CD14-positive monocyte (primary cell): Measurements from ENCODE around the gene PRDM7. TPM values are rescaled to one million over a fixed set of nuclear protein-coding genes. Genes with fewer than 3 reads are reported as not detected.

Experiments used
- DNase-seq, 3 donors: peaks; one replicate each; pipeline ENCODE4 v3.0.0-alpha.2; 2011 to 2022
- H2AFZ ChIP-seq: 2 replicates; pipeline ENCODE4 v1.6.0; 2012; ENCODE audit warnings: mild to moderate bottlenecking, low read depth, low read length, inconsistent platforms; ENCODE audit not compliant: insufficient read depth, poor library complexity, severe bottlenecking
- H3K27ac ChIP-seq, 2 donors: 1 replicate in 1 of 2; 2 replicates in 1 of 2; pipeline ENCODE4 v1.5.1; 2012 to 2013; ENCODE audit warnings: low read length in 2 of 2, control low read depth in 1 of 2, inconsistent platforms in 1 of 2, low read depth in 1 of 2, mild to moderate bottlenecking in 1 of 2
- H3K27me3 ChIP-seq, 2 donors: one replicate each; pipeline versions ENCODE4 v1.6.0 to v1.6.1; 2011 to 2013; ENCODE audit warnings: low read length in 2 of 2; ENCODE audit not compliant: control insufficient read depth in 2 of 2, insufficient read depth in 2 of 2
- H3K36me3 ChIP-seq, 2 donors: replicated peaks in 1 of 2; 1 replicate in 1 of 2; 2 replicates in 1 of 2; pipeline versions ENCODE4 v1.5.1 to v1.6.1; 2012 to 2013; ENCODE audit warnings: low read length in 2 of 2, control low read depth in 1 of 2, inconsistent platforms in 1 of 2, mild to moderate bottlenecking in 1 of 2; ENCODE audit not compliant: insufficient read depth in 2 of 2, control insufficient read depth in 1 of 2
- H3K4me1 ChIP-seq, 2 donors: 1 replicate in 1 of 2; 2 replicates in 1 of 2; pipeline versions ENCODE4 v1.5.1 to v1.6.1; 2012 to 2013; ENCODE audit warnings: low read length in 2 of 2, control low read depth in 1 of 2, inconsistent platforms in 1 of 2, mild to moderate bottlenecking in 1 of 2, moderate library complexity in 1 of 2; ENCODE audit not compliant: insufficient read depth in 2 of 2, control insufficient read depth in 1 of 2
- H3K4me2 ChIP-seq: replicated peaks from 2 replicates; pipeline ENCODE3; 2012; ENCODE audit warnings: low read length, moderate library complexity, mild to moderate bottlenecking; ENCODE audit not compliant: poor library complexity, severe bottlenecking; ENCODE audit errors: extremely low read depth
- H3K4me3 ChIP-seq, 3 experiments: fragments of 200-600 bp in 1 of 3; sonication (generic) in 1 of 3; replicated peaks in 1 of 3; 1 replicate in 2 of 3; 2 replicates in 1 of 3; pipeline ENCODE4 v1.5.1; 2011 to 2013; ENCODE audit warnings: low read length in 3 of 3, mild to moderate bottlenecking in 3 of 3, control low read depth in 2 of 3, low read depth in 2 of 3, inconsistent platforms in 1 of 3, moderate library complexity in 1 of 3
- H3K79me2 ChIP-seq: 2 replicates; pipeline ENCODE4 v1.6.0; 2012; ENCODE audit warnings: mild to moderate bottlenecking, control low read depth, inconsistent platforms, low read length, moderate library complexity; ENCODE audit not compliant: insufficient read depth
- H3K9ac ChIP-seq: 2 replicates; pipeline ENCODE4 v1.6.0; 2017; ENCODE audit warnings: low read length, mild to moderate bottlenecking; ENCODE audit not compliant: insufficient read depth, poor library complexity, severe bottlenecking
- H3K9me3 ChIP-seq, 2 donors: replicated peaks in 1 of 2; 1 replicate in 1 of 2; 2 replicates in 1 of 2; pipeline versions ENCODE4 v1.5.1 to v1.6.1; 2012 to 2013; ENCODE audit warnings: low read length in 2 of 2, control low read depth in 1 of 2; ENCODE audit not compliant: control insufficient read depth in 1 of 2, insufficient read depth in 1 of 2
- H4K20me1 ChIP-seq: 2 replicates; pipeline ENCODE4 v1.6.0; 2012; ENCODE audit warnings: mild to moderate bottlenecking, low read length, control low read depth, moderate library complexity; ENCODE audit not compliant: insufficient read depth
- H3K27ac Mint-ChIP-seq, 7 donors: one replicate each; pipeline ENCODE4 v1.8.0; 2020; ENCODE audit warnings: mild to moderate bottlenecking in 7 of 7, mixed read lengths in 7 of 7, moderate library complexity in 6 of 7, inconsistent platforms in 2 of 7
- H3K27me3 Mint-ChIP-seq, 3 donors: one replicate each; pipeline ENCODE4 v1.8.0; 2021 to 2022; ENCODE audit warnings: low read depth in 3 of 3, mild to moderate bottlenecking in 3 of 3, mixed read lengths in 3 of 3, moderate library complexity in 3 of 3, inconsistent platforms in 1 of 3
- H3K36me3 Mint-ChIP-seq, 2 donors: one replicate each; pipeline ENCODE4 v1.8.0; 2020; ENCODE audit warnings: mixed read lengths in 2 of 2, inconsistent platforms in 1 of 2, mild to moderate bottlenecking in 1 of 2
- H3K4me1 Mint-ChIP-seq: one replicate; pipeline ENCODE4 v1.8.0; 2020; ENCODE audit warnings: mild to moderate bottlenecking, mixed read lengths
- H3K4me3 Mint-ChIP-seq, 2 donors: one replicate each; pipeline ENCODE4 v1.8.0; 2020; ENCODE audit warnings: mild to moderate bottlenecking in 2 of 2, mixed read lengths in 2 of 2, moderate library complexity in 1 of 2
- H3K9me3 Mint-ChIP-seq, 7 donors: one replicate each; pipeline ENCODE4 v1.8.0; 2020 to 2022; ENCODE audit warnings: mixed read lengths in 7 of 7, mild to moderate bottlenecking in 6 of 7, moderate library complexity in 6 of 7, inconsistent platforms in 2 of 7
- CTCF ChIP-seq: fragments of 200-600 bp; IDR thresholded peaks from one replicate; pipeline ENCODE4 v1.8.0; 2022; ENCODE audit warnings: antibody characterized with exemption, mild to moderate bottlenecking
- WGBS: methylation state at CpG from one replicate; pipeline ENCODE4 v1.1.5; 2013; ENCODE audit warnings: missing lambda C conversion rate; ENCODE audit not compliant: insufficient coverage; 5-methylcytosine and 5-hydroxymethylcytosine counted together
- intact Hi-C, 2 donors: fragments of 100-400 bp; cut with micrococcal nuclease; formaldehyde crosslinking; loops; one replicate each; pipeline versions ENCODE4 v1.15.0 to v1.15.1; 2023
- polyA plus RNA-seq, 3 donors: library from polyadenylated mRNA; depleted of rRNA in 1 of 3; unstranded in 2 of 3; stranded (reverse) in 1 of 3; fragments of 300-500 nt in 2 of 3; fragments of >200 nt in 1 of 3; fragmentation: Illumina TruSeq in 2 of 3; gene quantifications; 1 replicate in 2 of 3; 2 replicates in 1 of 3; pipeline ENCODE4 v1.2.3, GENCODE V29; 2012 to 2021

PRDM7 gene
- polyA plus RNA-seq, 3 donors = not detected

- no peak for TF ChIP-seq CTCF
- Histone ChIP-seq H3K27ac (no peak overlapping the region), H3K36me3 (no peaks in the 10 kb centered on the region), H3K4me2 (no peak overlapping the region), H4K20me1 (no peaks in the 10 kb centered on the region), H3K4me1 (no peaks in the 10 kb centered on the region), H2AFZ (no peak overlapping the region), H3K9ac (no peak overlapping the region), H3K79me2 (no peaks in the 10 kb centered on the region), H3K9me3 (peaks cover 12 to 17% of the 10 kb centered on the region in 2 donors), H3K27me3 (no peaks in the 10 kb centered on the region), H3K4me3 (no peak overlapping the region)
- no peak for DNase-seq
- H3K27ac Mint-ChIP-seq = no peak overlapping the region
- H3K4me3 Mint-ChIP-seq = no peak overlapping the region
- peaks cover 0 to 9% (median 9%) of the 10 kb centered on the region in 3 donors for H3K27me3 Mint-ChIP-seq
- H3K36me3 Mint-ChIP-seq = peaks cover 0 to 2% of the 10 kb centered on the region in 2 donors
- H3K9me3 Mint-ChIP-seq = peaks cover 15 to 38% (median 33%) of the 10 kb centered on the region in 7 donors
- H3K4me1 Mint-ChIP-seq = peaks cover 15% of the 10 kb centered on the region
- intact Hi-C loops = no loop called here
- 92% methylated on average over 4 of the region's 4 CpGs for WGBS
Observed at GRCh38 chr16:90055371-90055770, 21.8 kb downstream of the PRDM7 start.

GRCh38 chr16:90054554-90054953, 22.6 kb downstream of the PRDM7 start:
- peaks cover 0 to 2% of the 10 kb centered on the region in 2 donors for H3K36me3 Mint-ChIP-seq
- H3K27ac ChIP-seq = no peak overlapping the region
- no peaks in the 10 kb centered on the region for H3K36me3 ChIP-seq
- WGBS = 92% methylated on average over 2 of the region's 4 CpGs
- no peak overlapping the region for H2AFZ ChIP-seq
- H3K4me3 ChIP-seq = no peak overlapping the region
- peak overlapping the region in 1 of 7 donors; percentile 8 for H3K27ac Mint-ChIP-seq
- no peaks in the 10 kb centered on the region for H3K4me1 ChIP-seq
- DNase-seq = no peak
- H3K27me3 Mint-ChIP-seq = peaks cover 0 to 9% (median 9%) of the 10 kb centered on the region in 3 donors
- peaks cover 12% of the 10 kb centered on the region for H3K4me1 Mint-ChIP-seq
- intact Hi-C loops = no loop called here
- H4K20me1 ChIP-seq = no peaks in the 10 kb centered on the region
- H3K9me3 Mint-ChIP-seq = peaks cover 15 to 38% (median 33%) of the 10 kb centered on the region in 7 donors
- H3K79me2 ChIP-seq = no peaks in the 10 kb centered on the region
- H3K9ac ChIP-seq = no peak overlapping the region
- H3K9me3 ChIP-seq = peaks cover 12 to 17% of the 10 kb centered on the region in 2 donors
- no peak overlapping the region for H3K4me3 Mint-ChIP-seq
- H3K27me3 ChIP-seq = no peaks in the 10 kb centered on the region
- H3K4me2 ChIP-seq = no peak overlapping the region
- no peak for TF ChIP-seq CTCF
